GM20000 (cell line): ENCODE measurements around the gene EFNB2.

ENCODE experiments used
- DNase-seq: peaks from one replicate; pipeline ENCODE4 v3.0.0; 2012; ENCODE audit warnings: low spot score
- CTCF ChIP-seq: IDR thresholded peaks from 2 replicates; pipeline ENCODE4 v1.5.1; 2012; ENCODE audit warnings: mild to moderate bottlenecking, control low read depth; ENCODE audit errors: extremely low read depth, missing control alignments

Gene EFNB2

GRCh38 chr13:106505295-106505694 is 30.2 kb downstream of the EFNB2 start:
- DNase-seq = no peak
- no peak for TF ChIP-seq CTCF

DNA sequence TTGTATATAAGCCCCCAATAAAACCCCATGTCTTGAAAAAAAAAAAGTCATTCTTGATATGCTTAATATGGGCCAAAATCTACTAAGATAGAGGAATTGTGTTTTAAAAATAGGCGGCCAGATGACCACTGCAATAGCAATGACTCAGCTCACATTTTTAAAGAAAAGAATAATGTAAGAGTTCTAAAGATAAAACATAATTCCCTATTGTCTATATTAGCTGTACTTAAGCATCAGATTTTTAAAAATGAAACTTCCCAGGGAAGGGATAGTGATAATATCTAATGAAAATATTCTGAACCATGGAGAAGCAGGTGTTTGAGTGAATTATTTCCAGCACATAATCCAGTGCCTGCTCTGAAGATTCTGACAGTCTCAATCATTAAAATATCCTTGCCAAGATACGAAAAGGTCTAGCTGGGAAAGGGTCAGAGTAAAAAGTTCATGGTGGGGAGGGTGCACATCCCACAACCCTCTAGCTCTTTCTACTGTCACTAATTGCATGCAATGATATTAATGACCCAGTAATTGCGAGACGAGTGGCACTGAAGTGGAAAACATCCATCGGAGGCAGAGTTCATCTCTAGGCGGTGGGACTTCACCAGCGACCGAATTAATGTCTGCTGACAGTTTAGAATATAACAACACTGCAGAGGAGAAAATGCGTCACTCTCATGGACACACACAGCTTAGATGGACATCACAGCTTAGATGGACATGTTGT is 31.6 kb downstream of the EFNB2 start:
- DNase-seq = no peak
- TF ChIP-seq CTCF = no peak

- no peak for TF ChIP-seq CTCF
- DNase-seq = no peak
Measured at GRCh38 chr13:106503272-106503671, 32.2 kb downstream of the EFNB2 start.

GRCh38 chr13:106500445-106500844 is 35.0 kb downstream of the EFNB2 start:
- DNase-seq = no peak
- TF ChIP-seq CTCF = no peak

GRCh38 chr13:106499896-106500295 is 35.6 kb downstream of the EFNB2 start:
- DNase-seq = no peak
- no peak for TF ChIP-seq CTCF

DNA sequence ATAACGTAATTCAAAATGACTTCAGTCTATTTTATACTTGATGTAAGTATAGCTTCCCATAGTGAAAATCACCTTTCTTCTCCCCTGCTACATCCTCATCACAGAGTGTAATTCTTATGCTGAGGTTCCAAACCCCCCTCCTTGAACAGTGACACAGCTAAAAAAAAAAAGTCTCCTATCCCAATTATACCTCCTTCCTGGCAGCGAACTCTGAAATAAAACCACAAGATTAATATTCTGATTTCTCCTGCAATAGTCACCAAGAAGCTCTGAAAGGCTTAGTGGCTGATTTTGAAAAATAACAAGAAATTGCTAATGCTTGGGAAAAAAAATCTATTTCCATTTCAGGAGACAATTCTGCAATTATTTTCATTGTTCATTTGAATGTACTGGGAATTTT is 36.3 kb downstream of the EFNB2 start:
- no peak for DNase-seq
- no peak for TF ChIP-seq CTCF

GRCh38 chr13:106498571-106498970 is 36.9 kb downstream of the EFNB2 start:
- no peak for DNase-seq
- no peak for TF ChIP-seq CTCF
